Osteoblast (primary cell): ENCODE measurements around the gene VSTM2L. TPM values are rescaled to one million over a fixed set of nuclear protein-coding genes. Genes with fewer than 3 reads are reported as not detected.

Experiments
- DNase-seq: peaks from one replicate; pipeline ENCODE4 v3.0.0; 2011; ENCODE audit warnings: low spot score, mixed read lengths; ENCODE audit not compliant: insufficient read length; ENCODE audit errors: missing footprints
- H2AFZ ChIP-seq: 2 replicates; pipeline ENCODE4 v1.6.0; 2011; ENCODE audit warnings: mild to moderate bottlenecking, low read length
- H3K27ac ChIP-seq: 2 replicates; pipeline ENCODE4 v1.5.1; 2011; ENCODE audit warnings: mild to moderate bottlenecking, low read depth, low read length, moderate library complexity
- H3K27me3 ChIP-seq: 2 replicates; pipeline ENCODE4 v1.6.0; 2012; ENCODE audit warnings: mild to moderate bottlenecking, control low read depth, inconsistent platforms, low read length, moderate library complexity; ENCODE audit not compliant: insufficient read depth
- H3K36me3 ChIP-seq: 2 replicates; pipeline ENCODE4 v1.5.1; 2011; ENCODE audit warnings: mild to moderate bottlenecking, low read length, control low read depth, moderate library complexity; ENCODE audit not compliant: insufficient read depth
- H3K4me1 ChIP-seq: 2 replicates; pipeline ENCODE4 v1.5.1; 2011; ENCODE audit warnings: mild to moderate bottlenecking, low read length, control low read depth, moderate library complexity; ENCODE audit not compliant: insufficient read depth
- H3K4me2 ChIP-seq: 2 replicates; pipeline ENCODE4 v1.6.0; 2011; ENCODE audit warnings: mild to moderate bottlenecking, low read length; ENCODE audit not compliant: insufficient read depth
- H3K4me3 ChIP-seq: fragments of 200-600 bp; sonication (generic); 3 replicates; pipeline ENCODE4 v1.5.1; 2012; ENCODE audit warnings: mild to moderate bottlenecking, low read length, inconsistent platforms; ENCODE audit not compliant: insufficient read depth
- H3K79me2 ChIP-seq: 2 replicates; pipeline ENCODE4 v1.6.0; 2012; ENCODE audit warnings: mild to moderate bottlenecking, low read length, control low read depth, inconsistent platforms; ENCODE audit not compliant: insufficient read depth
- H3K9me3 ChIP-seq: 2 replicates; pipeline ENCODE4 v1.5.1; 2011; ENCODE audit warnings: low read depth, low read length, control low read depth
- H4K20me1 ChIP-seq: 2 replicates; pipeline ENCODE4 v1.6.0; 2012; ENCODE audit warnings: mild to moderate bottlenecking, low read length, control low read depth; ENCODE audit not compliant: insufficient read depth
- total RNA-seq: library from RNA; depleted of rRNA; stranded (reverse); fragments of >200 nt; gene quantifications from 2 replicates; pipeline ENCODE4 v1.2.3, GENCODE V29; 2012
- TF ChIP-seq, protein P1 (sequence below): IDR thresholded peaks from 2 replicates; pipeline ENCODE4 v1.5.1; 2011; ENCODE audit warnings: mild to moderate bottlenecking, low read depth, low read length, moderate library complexity; ENCODE audit errors: extremely low read depth

The VSTM2L gene
- total RNA-seq, 1 donor: 2.5 TPM

DNA sequence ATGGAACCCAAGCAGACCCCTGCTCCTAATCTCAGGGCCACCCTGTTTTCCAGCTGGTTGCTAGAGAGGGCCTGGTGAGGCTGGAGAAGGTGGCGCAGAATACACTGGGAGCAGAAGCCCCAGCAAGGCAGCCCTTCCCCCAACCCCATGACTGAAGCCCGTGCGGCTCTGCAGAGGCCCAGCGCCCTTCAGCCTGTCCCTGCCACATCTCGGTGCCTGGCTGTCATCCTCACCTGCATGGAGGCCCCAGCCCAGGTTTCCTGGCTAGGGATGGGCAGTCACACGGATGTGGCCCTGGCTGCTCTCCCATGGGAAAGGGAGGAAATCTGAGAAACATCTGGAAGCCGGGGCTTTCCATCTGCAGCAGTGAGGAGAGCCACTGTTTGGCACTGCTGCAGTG is 26.1 kb upstream of the VSTM2L start:
- Histone ChIP-seq H3K27me3 (no peaks in the 10 kb centered on the region), H3K4me2 (no peak overlapping the region), H2AFZ (no peak overlapping the region), H3K27ac (no peak overlapping the region), H3K36me3 (peaks cover 6% of the 10 kb centered on the region), H4K20me1 (no peaks in the 10 kb centered on the region), H3K4me1 (no peaks in the 10 kb centered on the region), H3K9me3 (no peaks in the 10 kb centered on the region), H3K4me3 (no peak overlapping the region), H3K79me2 (no peaks in the 10 kb centered on the region)
- DNase-seq: peak; percentile 18
- TF ChIP-seq, protein P1, sequence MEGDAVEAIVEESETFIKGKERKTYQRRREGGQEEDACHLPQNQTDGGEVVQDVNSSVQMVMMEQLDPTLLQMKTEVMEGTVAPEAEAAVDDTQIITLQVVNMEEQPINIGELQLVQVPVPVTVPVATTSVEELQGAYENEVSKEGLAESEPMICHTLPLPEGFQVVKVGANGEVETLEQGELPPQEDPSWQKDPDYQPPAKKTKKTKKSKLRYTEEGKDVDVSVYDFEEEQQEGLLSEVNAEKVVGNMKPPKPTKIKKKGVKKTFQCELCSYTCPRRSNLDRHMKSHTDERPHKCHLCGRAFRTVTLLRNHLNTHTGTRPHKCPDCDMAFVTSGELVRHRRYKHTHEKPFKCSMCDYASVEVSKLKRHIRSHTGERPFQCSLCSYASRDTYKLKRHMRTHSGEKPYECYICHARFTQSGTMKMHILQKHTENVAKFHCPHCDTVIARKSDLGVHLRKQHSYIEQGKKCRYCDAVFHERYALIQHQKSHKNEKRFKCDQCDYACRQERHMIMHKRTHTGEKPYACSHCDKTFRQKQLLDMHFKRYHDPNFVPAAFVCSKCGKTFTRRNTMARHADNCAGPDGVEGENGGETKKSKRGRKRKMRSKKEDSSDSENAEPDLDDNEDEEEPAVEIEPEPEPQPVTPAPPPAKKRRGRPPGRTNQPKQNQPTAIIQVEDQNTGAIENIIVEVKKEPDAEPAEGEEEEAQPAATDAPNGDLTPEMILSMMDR: no peak

DNA sequence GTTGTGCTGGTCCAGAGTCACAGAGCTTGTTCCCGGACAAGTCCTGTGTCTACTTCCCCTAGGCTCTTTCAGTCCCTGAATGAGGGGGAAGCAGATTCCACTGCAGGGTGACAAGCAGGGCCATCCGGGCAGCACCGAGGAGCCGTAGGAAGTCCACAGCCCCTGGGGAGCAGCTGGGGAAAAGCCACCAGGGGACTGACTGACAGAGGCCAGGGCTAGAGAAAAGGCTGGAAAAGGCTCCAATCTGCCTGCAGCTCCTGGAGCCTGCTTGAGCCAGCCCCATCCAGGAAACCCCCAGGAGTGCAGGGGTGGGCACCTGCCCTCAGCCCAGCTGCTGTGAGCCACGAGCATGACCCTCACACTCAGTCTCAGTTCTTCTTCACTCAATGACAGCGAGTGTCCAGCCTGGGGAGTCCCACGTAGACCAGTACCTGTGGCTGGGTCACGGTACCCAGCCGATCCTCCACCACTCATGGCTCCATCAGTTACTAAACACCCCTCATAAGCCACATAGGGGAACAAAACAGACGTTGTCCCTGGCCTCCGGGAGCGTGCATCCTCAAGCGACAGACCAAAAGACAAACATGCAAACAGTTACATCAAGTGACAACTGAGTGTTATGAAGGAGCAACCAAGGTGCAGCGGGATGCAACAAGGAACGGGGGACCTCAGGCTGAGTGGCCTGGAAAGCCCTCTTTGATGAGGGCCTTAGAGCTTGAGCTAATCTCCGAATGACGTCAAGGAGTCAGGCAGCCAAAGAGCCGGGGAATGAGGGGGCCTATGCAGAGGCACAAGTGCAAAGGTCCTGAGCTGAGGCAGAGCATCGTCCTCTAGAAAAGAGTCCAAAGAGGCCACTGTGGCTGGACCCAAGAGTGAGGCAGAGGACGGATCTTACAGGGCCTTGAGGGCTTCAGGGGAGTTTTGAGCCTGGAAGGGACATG is 24.8 kb upstream of the VSTM2L start:
- Histone ChIP-seq H3K4me3 (no peak overlapping the region), H3K9me3 (no peaks in the 10 kb centered on the region), H3K4me1 (no peaks in the 10 kb centered on the region), H4K20me1 (no peaks in the 10 kb centered on the region), H3K27me3 (peaks cover 3% of the 10 kb centered on the region), H3K79me2 (no peaks in the 10 kb centered on the region), H3K4me2 (no peak overlapping the region), H2AFZ (no peak overlapping the region), H3K36me3 (peaks cover 6% of the 10 kb centered on the region), H3K27ac (no peak overlapping the region)
- TF ChIP-seq, protein P1: no peak
- DNase-seq: peak; percentile 53

DNA sequence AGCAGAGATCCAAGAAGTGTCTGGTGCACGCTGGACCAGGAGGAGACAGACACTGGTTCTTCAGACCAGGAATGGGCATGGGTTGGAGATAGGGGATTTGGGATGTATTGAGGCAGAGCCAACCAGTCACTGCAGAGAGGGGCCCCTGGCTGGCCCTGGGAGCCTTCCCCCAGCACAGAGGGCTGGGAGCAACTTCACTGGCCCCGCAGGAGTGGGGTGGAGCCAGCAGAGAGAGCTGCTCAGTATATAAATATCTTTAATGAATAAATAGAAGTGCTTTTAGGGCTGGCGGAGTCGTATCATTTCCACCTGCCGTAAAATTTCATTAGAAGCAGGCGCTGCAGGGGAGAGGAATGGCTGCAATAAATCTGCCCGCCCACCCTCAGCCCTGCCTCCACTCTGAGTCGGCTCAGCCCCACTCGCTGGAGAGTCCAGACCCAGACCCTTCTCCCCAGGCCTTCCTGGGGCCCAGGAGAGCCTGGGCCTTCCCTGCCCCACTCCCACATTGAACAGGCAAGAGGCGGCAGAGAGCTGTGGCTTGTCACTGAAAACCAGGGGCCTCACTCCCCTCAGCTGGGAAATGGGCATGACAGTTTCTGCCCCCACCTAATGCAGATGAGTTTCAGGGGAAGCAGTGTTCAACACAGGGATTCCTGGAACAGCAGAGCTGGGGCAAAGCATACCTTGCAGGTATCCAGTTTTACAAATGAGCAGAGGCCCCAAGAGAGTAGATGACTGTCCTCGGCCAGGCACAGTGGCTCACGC is 23.9 kb upstream of the VSTM2L start:
- Histone ChIP-seq H3K27me3 (peaks cover 5% of the 10 kb centered on the region), H2AFZ (no peak overlapping the region), H3K4me1 (no peaks in the 10 kb centered on the region), H4K20me1 (no peaks in the 10 kb centered on the region), H3K4me2 (no peak overlapping the region), H3K36me3 (peaks cover 2% of the 10 kb centered on the region), H3K4me3 (no peak overlapping the region), H3K9me3 (no peaks in the 10 kb centered on the region), H3K27ac (no peak overlapping the region), H3K79me2 (no peaks in the 10 kb centered on the region)
- TF ChIP-seq, protein P1: no peak
- DNase-seq: peak; percentile 26

DNA sequence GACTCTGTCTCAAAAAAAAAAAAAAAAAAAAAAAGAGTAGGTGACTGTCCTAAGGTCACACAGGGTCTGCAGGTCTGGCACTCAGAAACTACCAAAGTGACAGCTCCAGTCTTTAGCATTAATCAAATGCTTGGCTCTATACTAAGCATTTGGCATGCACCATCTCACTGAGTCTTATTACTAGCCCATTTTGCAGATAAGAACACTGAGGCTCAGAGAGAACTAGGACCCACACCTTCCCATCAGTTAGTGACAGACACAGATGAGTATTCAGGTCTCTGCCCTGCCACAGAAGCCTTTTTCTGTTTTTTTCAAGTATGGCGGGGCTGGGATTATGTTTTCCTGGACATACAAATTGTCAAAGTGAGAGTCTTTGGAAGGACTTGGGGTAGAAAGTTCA is 23.1 kb upstream of the VSTM2L start:
- H3K27ac ChIP-seq: no peak overlapping the region
- H3K9me3 ChIP-seq: no peaks in the 10 kb centered on the region
- H2AFZ ChIP-seq: no peak overlapping the region
- peak; percentile 57 for DNase-seq
- peaks cover 5% of the 10 kb centered on the region for H3K27me3 ChIP-seq
- H3K4me1 ChIP-seq: no peaks in the 10 kb centered on the region
- TF ChIP-seq, protein P1: no peak
- H4K20me1 ChIP-seq: no peaks in the 10 kb centered on the region
- H3K79me2 ChIP-seq: no peaks in the 10 kb centered on the region
- no peaks in the 10 kb centered on the region for H3K36me3 ChIP-seq
- H3K4me2 ChIP-seq: no peak overlapping the region
- H3K4me3 ChIP-seq: no peak overlapping the region
